ENCODE measurements around the gene RNH1. TPM values are rescaled to one million over a fixed set of nuclear protein-coding genes. Genes with fewer than 3 reads are reported as not detected.
A peak's percentile ranks its signal among the peaks of the same experiment; 100 is the strongest.

The RNH1 gene
- total and polyA plus RNA-seq, 10 of the 15 experiments (the other 5 are each of a cell fraction or from before 2014, with no cell fraction given), result 2.3 to 162 (median 72.1) TPM

DNA sequence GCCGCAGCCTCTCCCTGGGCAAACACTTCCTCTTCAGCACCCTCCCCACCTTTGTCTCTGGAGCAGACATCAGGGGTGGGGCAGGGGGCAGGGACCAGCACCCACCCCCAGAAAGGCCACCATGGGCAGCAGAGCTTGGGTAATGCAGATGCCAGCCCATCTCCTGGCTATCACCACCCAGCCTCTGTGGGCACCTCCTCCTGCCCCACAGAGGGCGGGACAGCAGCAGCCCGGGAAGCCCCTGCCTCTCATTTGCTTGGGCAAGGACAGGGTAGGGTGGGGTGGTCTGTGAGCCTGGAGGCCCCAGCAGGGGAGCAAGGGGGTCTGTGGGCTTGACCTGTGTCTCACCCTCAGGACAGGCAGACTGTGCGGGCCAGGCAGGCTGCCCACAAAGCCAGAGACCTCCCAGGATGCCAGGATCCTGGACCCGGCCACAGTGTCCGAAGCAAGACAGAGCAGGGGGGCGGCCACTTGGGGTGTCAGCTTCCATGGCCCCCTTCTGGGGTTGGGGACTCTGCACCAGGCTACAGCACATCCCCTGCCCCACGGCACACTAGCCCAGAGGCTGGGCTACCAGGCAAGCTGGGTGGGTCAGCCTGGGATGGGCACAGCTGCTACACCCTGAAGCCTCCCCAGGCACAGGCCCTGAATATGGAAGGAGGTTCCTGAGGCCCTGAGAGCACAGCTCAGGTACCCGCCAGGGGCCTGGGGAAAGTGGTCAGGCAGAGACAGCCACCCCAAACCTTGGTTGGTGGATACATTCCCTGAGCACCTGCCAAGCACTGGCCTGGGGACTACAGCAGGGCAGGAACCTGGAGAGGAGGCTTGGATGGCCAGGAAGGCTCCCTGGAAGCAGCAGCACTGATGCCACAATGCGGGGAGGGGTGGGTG, 4.5 kb downstream of the RNH1 start:
- Histone ChIP-seq H4K20me1 (ENCODE audit: control insufficient read depth, insufficient read depth) (no peaks in the 10 kb centered on the region), H3K36me3 (ENCODE audit: control insufficient read depth in 2 of 2, insufficient read depth in 2 of 2, low read length in 1 of 2) (peaks cover 13 to 37% of the 10 kb centered on the region in 2 experiments), H3K4me2 (ENCODE audit: control insufficient read depth, insufficient read depth) (peak overlapping the region; percentile 99), H3K27ac (ENCODE audit: control insufficient read depth, insufficient read depth) (peak overlapping the region; percentile 56; the same call in 1 of the 2 replicates), H3K9ac (ENCODE audit: control insufficient read depth, insufficient read depth, low read length) (no peak overlapping the region; the same call in 1 of the 2 replicates), H3K79me2 (ENCODE audit: control insufficient read depth, insufficient read depth, low read length) (peaks cover 38% of the 10 kb centered on the region), H3K4me3 (no peak overlapping the region), H3K27me3 (replicated peaks in 1 of 2; ENCODE audit: control insufficient read depth in 2 of 2, insufficient read depth in 2 of 2, low read length in 1 of 2) (no peaks in the 10 kb centered on the region), H3K9me3 (replicated peaks; ENCODE audit: control insufficient read depth, insufficient read depth, low read length) (no peaks in the 10 kb centered on the region; the same call in 2 of the 3 replicates), H3K4me1 (ENCODE audit: control insufficient read depth, insufficient read depth, low read length) (peaks cover 23% of the 10 kb centered on the region), H2AFZ (ENCODE audit: control insufficient read depth, low read depth, low read length) (no peak overlapping the region)
- POLR2A ChIA-PET, result interaction anchor here (0.6 to 0.7 kb wide), 2 partner anchors 34 to 66 kb away, joined by 3 to 4 read pairs; partner anchors contain the start of gene HRAS
- intact Hi-C loops (cut with micrococcal nuclease; ENCODE audit: unreplicated experiment) (no loop called here), in situ Hi-C loops (cut with MboI) (loop anchor here (5.0 kb wide), 1 partner anchor 50 kb away; the partner anchor contains the start of gene PTDSS2)
- DNase-seq (ENCODE audit: low read depth, low spot score) (no peak), FAIRE-seq (no peak), ATAC-seq (no peak)
- RAD21 ChIA-PET (ENCODE audit: unreplicated experiment), result no interaction called here
- no peak for TF ChIP-seq POU2F2 (IDR thresholded peaks at IDR 0.05; ENCODE audit: borderline replicate concordance, low read depth, low read length)
- TF ChIP-seq ETV6 (conservative IDR thresholded peaks at IDR 0.05 in 1 of 2, IDR thresholded peaks at IDR 0.05 in 1 of 2; ENCODE audit: borderline replicate concordance in 1 of 2, low read depth in 1 of 2), result no peak
- no peak for TF ChIP-seq BCL11A (IDR thresholded peaks at IDR 0.05; ENCODE audit: low read depth, low read length)
- no peak for TF ChIP-seq POLR2AphosphoS2 (IDR thresholded peaks at IDR 0.05; ENCODE audit: low read depth, low read length)
- TF ChIP-seq, protein P1, sequence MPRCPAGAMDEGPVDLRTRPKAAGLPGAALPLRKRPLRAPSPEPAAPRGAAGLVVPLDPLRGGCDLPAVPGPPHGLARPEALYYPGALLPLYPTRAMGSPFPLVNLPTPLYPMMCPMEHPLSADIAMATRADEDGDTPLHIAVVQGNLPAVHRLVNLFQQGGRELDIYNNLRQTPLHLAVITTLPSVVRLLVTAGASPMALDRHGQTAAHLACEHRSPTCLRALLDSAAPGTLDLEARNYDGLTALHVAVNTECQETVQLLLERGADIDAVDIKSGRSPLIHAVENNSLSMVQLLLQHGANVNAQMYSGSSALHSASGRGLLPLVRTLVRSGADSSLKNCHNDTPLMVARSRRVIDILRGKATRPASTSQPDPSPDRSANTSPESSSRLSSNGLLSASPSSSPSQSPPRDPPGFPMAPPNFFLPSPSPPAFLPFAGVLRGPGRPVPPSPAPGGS (IDR thresholded peaks at IDR 0.05; ENCODE audit: borderline replicate concordance, insufficient read depth, low read depth, low read length, poor library complexity, severe bottlenecking), result no peak
- TF ChIP-seq, protein P2, sequence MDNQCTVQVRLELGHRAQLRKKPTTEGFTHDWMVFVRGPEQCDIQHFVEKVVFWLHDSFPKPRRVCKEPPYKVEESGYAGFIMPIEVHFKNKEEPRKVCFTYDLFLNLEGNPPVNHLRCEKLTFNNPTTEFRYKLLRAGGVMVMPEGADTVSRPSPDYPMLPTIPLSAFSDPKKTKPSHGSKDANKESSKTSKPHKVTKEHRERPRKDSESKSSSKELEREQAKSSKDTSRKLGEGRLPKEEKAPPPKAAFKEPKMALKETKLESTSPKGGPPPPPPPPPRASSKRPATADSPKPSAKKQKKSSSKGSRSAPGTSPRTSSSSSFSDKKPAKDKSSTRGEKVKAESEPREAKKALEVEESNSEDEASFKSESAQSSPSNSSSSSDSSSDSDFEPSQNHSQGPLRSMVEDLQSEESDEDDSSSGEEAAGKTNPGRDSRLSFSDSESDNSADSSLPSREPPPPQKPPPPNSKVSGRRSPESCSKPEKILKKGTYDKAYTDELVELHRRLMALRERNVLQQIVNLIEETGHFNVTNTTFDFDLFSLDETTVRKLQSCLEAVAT (IDR thresholded peaks at IDR 0.05), result no peak
- TF ChIP-seq, protein P3, sequence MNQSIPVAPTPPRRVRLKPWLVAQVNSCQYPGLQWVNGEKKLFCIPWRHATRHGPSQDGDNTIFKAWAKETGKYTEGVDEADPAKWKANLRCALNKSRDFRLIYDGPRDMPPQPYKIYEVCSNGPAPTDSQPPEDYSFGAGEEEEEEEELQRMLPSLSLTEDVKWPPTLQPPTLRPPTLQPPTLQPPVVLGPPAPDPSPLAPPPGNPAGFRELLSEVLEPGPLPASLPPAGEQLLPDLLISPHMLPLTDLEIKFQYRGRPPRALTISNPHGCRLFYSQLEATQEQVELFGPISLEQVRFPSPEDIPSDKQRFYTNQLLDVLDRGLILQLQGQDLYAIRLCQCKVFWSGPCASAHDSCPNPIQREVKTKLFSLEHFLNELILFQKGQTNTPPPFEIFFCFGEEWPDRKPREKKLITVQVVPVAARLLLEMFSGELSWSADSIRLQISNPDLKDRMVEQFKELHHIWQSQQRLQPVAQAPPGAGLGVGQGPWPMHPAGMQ (IDR thresholded peaks at IDR 0.05; ENCODE audit: borderline replicate concordance), result no peak
- no peak for TF ChIP-seq GABPA (IDR thresholded peaks at IDR 0.05; ENCODE audit: low read depth)
- no peak for TF ChIP-seq POLR2AphosphoS5 (IDR thresholded peaks at IDR 0.05; ENCODE audit: low read length)
- TF ChIP-seq, protein P4, sequence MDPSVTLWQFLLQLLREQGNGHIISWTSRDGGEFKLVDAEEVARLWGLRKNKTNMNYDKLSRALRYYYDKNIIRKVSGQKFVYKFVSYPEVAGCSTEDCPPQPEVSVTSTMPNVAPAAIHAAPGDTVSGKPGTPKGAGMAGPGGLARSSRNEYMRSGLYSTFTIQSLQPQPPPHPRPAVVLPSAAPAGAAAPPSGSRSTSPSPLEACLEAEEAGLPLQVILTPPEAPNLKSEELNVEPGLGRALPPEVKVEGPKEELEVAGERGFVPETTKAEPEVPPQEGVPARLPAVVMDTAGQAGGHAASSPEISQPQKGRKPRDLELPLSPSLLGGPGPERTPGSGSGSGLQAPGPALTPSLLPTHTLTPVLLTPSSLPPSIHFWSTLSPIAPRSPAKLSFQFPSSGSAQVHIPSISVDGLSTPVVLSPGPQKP (IDR thresholded peaks at IDR 0.05; ENCODE audit: low read depth, low read length), result no peak
- no peak for TF ChIP-seq FOXM1 (IDR thresholded peaks at IDR 0.05; ENCODE audit: low read depth, low read length)
- TF ChIP-seq, protein P5, sequence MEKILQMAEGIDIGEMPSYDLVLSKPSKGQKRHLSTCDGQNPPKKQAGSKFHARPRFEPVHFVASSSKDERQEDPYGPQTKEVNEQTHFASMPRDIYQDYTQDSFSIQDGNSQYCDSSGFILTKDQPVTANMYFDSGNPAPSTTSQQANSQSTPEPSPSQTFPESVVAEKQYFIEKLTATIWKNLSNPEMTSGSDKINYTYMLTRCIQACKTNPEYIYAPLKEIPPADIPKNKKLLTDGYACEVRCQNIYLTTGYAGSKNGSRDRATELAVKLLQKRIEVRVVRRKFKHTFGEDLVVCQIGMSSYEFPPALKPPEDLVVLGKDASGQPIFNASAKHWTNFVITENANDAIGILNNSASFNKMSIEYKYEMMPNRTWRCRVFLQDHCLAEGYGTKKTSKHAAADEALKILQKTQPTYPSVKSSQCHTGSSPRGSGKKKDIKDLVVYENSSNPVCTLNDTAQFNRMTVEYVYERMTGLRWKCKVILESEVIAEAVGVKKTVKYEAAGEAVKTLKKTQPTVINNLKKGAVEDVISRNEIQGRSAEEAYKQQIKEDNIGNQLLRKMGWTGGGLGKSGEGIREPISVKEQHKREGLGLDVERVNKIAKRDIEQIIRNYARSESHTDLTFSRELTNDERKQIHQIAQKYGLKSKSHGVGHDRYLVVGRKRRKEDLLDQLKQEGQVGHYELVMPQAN (conservative IDR thresholded peaks at IDR 0.05), result no peak
- TF ChIP-seq CEBPB (IDR thresholded peaks at IDR 0.05; ENCODE audit: borderline replicate concordance in 1 of 2, low read depth in 2 of 2, low read length in 2 of 2), result no peak
- no TSS peak for BruUV-seq (replicated peaks)
- CTCF ChIA-PET, result interaction anchor here (1.5 kb wide), 1 partner anchor 17 kb away, joined by 3 read pairs; no protein-coding TSS in a partner anchor
- 94% methylated on average over 9 of the region's 10 CpGs for WGBS (ENCODE audit: insufficient coverage, insufficient replicate concordance, low lambda C conversion rate, missing lambda C conversion rate)
- SMC1A ChIA-PET (ENCODE audit: uncharacterized antibody, unreplicated experiment), result interaction anchor here (1.5 kb wide), 1 partner anchor 47 kb away, joined by 4 read pairs; no protein-coding TSS in a partner anchor
